ENCODE results near the gene BAZ1A. TPM values are rescaled to one million over a fixed set of nuclear protein-coding genes. Genes with fewer than 3 reads are reported as not detected.
A peak's percentile ranks its signal among the peaks of the same experiment; 100 is the strongest.

BAZ1A gene
- polyA plus RNA-seq, 2 of the 4 experiments (the other 2 are of a cell fraction): 32.9 to 38.2 TPM

DNA sequence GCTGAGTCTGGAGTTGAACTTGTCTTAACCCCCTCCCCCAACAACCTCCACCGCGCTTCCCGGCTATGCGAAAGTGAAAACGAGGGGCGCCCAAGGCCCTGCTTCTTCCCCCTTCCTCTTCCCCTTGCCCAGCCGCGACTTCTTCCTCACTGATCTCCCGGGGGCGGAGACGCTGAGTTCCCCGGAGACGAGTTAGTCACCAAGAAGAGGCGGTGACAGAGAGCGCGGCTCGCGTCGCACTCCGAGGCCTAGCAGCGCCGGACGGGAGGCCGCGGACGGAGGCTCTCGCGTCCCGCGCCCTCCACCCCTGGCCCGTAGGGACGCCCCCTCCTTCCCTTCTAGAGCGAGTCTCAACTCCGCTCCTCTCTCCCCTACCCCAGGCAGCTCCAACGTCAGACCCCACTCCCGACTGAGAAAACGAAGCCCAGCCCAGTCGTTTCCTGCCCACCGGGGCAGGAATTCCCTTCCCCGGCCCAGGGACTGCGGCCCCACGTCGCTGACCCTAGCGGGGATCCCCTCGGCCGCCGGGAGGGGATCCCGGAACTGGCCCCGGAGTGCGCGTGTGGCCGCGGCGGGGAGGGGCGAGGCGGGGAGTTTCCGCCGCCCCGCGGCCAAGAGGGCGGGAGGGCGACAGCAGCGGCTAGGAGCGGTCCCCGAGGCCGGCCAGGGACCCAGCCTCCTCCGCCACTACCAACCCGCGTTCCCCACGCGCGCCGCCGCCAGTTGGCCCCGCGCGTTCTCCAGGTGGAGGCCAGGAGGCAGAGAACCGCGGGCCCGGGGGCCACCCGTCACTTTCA, 1.4 kb downstream of the BAZ1A start:
- under 1% methylated on average over 53 of the region's 81 CpGs for WGBS (ENCODE audit: missing lambda C conversion rate)
- CTCF ChIA-PET: interaction anchor here (0.9 to 2.0 kb wide), 3 partner anchors 21 to 108 kb away, joined by 3 to 7 read pairs (median 5); no protein-coding TSS in a partner anchor
- POLR2A ChIA-PET: interaction anchor here (1.1 to 1.6 kb wide), 5 partner anchors 13 to 172 kb away, joined by 4 to 18 read pairs (median 5); partner anchors contain the start of genes FAM177A1 and SRP54
- no peak for TF ChIP-seq RCOR1 (IDR thresholded peaks at IDR 0.05; ENCODE audit: low read depth, low read length)
- TF ChIP-seq JUNB (IDR thresholded peaks at IDR 0.05): no peak
- no peak for TF ChIP-seq ZNF302 (CRISPR knock-in tag; IDR thresholded peaks at IDR 0.05)
- TF ChIP-seq, protein P1, sequence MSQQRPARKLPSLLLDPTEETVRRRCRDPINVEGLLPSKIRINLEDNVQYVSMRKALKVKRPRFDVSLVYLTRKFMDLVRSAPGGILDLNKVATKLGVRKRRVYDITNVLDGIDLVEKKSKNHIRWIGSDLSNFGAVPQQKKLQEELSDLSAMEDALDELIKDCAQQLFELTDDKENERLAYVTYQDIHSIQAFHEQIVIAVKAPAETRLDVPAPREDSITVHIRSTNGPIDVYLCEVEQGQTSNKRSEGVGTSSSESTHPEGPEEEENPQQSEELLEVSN (IDR thresholded peaks at IDR 0.05; ENCODE audit: borderline replicate concordance, low read depth): peak; percentile 66; the same call in 1 of the 2 replicates
- no peak for TF ChIP-seq MAFK (IDR thresholded peaks at IDR 0.05; ENCODE audit: partially characterized antibody)
- no peak for TF ChIP-seq EHF (CRISPR knock-in tag; IDR thresholded peaks at IDR 0.05)
- no peak for TF ChIP-seq NR3C1 (IDR thresholded peaks at IDR 0.05)
- TF ChIP-seq, protein P2, sequence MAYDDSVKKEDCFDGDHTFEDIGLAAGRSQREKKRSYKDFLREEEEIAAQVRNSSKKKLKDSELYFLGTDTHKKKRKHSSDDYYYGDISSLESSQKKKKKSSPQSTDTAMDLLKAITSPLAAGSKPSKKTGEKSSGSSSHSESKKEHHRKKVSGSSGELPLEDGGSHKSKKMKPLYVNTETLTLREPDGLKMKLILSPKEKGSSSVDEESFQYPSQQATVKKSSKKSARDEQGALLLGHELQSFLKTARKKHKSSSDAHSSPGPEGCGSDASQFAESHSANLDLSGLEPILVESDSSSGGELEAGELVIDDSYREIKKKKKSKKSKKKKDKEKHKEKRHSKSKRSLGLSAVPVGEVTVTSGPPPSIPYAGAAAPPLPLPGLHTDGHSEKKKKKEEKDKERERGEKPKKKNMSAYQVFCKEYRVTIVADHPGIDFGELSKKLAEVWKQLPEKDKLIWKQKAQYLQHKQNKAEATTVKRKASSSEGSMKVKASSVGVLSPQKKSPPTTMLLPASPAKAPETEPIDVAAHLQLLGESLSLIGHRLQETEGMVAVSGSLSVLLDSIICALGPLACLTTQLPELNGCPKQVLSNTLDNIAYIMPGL (CRISPR knock-in tag; IDR thresholded peaks at IDR 0.05; ENCODE audit: borderline replicate concordance): no peak
- no peak for TF ChIP-seq TP53 (CRISPR knock-in tag; IDR thresholded peaks at IDR 0.05)
- no peak for TF ChIP-seq ZSCAN20 (CRISPR knock-in tag; IDR thresholded peaks at IDR 0.05)
- TF ChIP-seq, protein P3, sequence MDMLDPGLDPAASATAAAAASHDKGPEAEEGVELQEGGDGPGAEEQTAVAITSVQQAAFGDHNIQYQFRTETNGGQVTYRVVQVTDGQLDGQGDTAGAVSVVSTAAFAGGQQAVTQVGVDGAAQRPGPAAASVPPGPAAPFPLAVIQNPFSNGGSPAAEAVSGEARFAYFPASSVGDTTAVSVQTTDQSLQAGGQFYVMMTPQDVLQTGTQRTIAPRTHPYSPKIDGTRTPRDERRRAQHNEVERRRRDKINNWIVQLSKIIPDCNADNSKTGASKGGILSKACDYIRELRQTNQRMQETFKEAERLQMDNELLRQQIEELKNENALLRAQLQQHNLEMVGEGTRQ (IDR thresholded peaks at IDR 0.05): no peak
- TF ChIP-seq ZC3H11A (IDR thresholded peaks at IDR 0.05): no peak
- TF ChIP-seq FOSB (CRISPR knock-in tag; IDR thresholded peaks at IDR 0.05): no peak
- no peak; the same call in 1 of the 2 replicates for TF ChIP-seq MYC (IDR thresholded peaks at IDR 0.05; ENCODE audit: borderline replicate concordance, low read length)
- TF ChIP-seq TFCP2L1 (CRISPR knock-in tag; IDR thresholded peaks at IDR 0.05): no peak
- no peak for TF ChIP-seq BHLHE40 (IDR thresholded peaks at IDR 0.05; ENCODE audit: low read depth, low read length)
- TF ChIP-seq RNF2 (IDR thresholded peaks at IDR 0.05; ENCODE audit: borderline replicate concordance, low read depth): peak; percentile 63; the same call in 1 of the 2 replicates
- no peak for TF ChIP-seq POLR2AphosphoS2 (conservative IDR thresholded peaks at IDR 0.05; ENCODE audit: low read length)
- TF ChIP-seq POLR2A (IDR thresholded peaks at IDR 0.05; ENCODE audit: low read length): peak; percentile 36
- no peak for TF ChIP-seq HDAC2 (IDR thresholded peaks at IDR 0.05)
- TF ChIP-seq, protein P4, sequence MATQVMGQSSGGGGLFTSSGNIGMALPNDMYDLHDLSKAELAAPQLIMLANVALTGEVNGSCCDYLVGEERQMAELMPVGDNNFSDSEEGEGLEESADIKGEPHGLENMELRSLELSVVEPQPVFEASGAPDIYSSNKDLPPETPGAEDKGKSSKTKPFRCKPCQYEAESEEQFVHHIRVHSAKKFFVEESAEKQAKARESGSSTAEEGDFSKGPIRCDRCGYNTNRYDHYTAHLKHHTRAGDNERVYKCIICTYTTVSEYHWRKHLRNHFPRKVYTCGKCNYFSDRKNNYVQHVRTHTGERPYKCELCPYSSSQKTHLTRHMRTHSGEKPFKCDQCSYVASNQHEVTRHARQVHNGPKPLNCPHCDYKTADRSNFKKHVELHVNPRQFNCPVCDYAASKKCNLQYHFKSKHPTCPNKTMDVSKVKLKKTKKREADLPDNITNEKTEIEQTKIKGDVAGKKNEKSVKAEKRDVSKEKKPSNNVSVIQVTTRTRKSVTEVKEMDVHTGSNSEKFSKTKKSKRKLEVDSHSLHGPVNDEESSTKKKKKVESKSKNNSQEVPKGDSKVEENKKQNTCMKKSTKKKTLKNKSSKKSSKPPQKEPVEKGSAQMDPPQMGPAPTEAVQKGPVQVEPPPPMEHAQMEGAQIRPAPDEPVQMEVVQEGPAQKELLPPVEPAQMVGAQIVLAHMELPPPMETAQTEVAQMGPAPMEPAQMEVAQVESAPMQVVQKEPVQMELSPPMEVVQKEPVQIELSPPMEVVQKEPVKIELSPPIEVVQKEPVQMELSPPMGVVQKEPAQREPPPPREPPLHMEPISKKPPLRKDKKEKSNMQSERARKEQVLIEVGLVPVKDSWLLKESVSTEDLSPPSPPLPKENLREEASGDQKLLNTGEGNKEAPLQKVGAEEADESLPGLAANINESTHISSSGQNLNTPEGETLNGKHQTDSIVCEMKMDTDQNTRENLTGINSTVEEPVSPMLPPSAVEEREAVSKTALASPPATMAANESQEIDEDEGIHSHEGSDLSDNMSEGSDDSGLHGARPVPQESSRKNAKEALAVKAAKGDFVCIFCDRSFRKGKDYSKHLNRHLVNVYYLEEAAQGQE (IDR thresholded peaks at IDR 0.05): no peak
- TF ChIP-seq JUN (IDR thresholded peaks at IDR 0.05): peak; percentile 11 to 45; a peak in 3 of 5 replicates
- TF ChIP-seq PHF8 (IDR thresholded peaks at IDR 0.05; ENCODE audit: borderline replicate concordance, low read depth): peak; percentile 78
- TF ChIP-seq NPAS2 (CRISPR knock-in tag; IDR thresholded peaks at IDR 0.05; ENCODE audit: borderline replicate concordance): no peak
- no peak for TF ChIP-seq CBX8 (IDR thresholded peaks at IDR 0.05)
- TF ChIP-seq KDM1A (IDR thresholded peaks at IDR 0.05; ENCODE audit: low read depth): no peak
- TF ChIP-seq FOSL2 (IDR thresholded peaks at IDR 0.05): no peak
- peak; percentile 22; the same call in 1 of the 2 replicates for TF ChIP-seq FOSL2 (CRISPR knock-in tag; IDR thresholded peaks at IDR 0.05)
- TF ChIP-seq FOXS1 (CRISPR knock-in tag; IDR thresholded peaks at IDR 0.05): no peak
- TF ChIP-seq RFX5 (IDR thresholded peaks at IDR 0.05): no peak
- TF ChIP-seq, protein P5, sequence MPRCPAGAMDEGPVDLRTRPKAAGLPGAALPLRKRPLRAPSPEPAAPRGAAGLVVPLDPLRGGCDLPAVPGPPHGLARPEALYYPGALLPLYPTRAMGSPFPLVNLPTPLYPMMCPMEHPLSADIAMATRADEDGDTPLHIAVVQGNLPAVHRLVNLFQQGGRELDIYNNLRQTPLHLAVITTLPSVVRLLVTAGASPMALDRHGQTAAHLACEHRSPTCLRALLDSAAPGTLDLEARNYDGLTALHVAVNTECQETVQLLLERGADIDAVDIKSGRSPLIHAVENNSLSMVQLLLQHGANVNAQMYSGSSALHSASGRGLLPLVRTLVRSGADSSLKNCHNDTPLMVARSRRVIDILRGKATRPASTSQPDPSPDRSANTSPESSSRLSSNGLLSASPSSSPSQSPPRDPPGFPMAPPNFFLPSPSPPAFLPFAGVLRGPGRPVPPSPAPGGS (IDR thresholded peaks at IDR 0.05): 0 out of 3 replicates have a peak, but pooled peaks have one; percentile 55
- no peak for TF ChIP-seq HOXB13 (CRISPR knock-in tag; IDR thresholded peaks at IDR 0.05; ENCODE audit: low read depth)
- no peak for TF ChIP-seq ZFP36 (IDR thresholded peaks at IDR 0.05; ENCODE audit: borderline replicate concordance, partially characterized antibody)
- TF ChIP-seq KDM5A (IDR thresholded peaks at IDR 0.05): no peak
- no peak for TF ChIP-seq SMC3 (IDR thresholded peaks at IDR 0.05)

More for the DNA sequence above, 1.4 kb downstream of the BAZ1A start:
- Histone ChIP-seq H3K4me2 (peak overlapping the region; percentile 77), H3K4me1 (peaks cover 15% of the 10 kb centered on the region), H3K4me3 (peak overlapping the region; percentile 90), H3K9me3 (no peaks in the 10 kb centered on the region), H3K27ac (peak overlapping the region; percentile 94 to 95)
- FAIRE-seq (no peak), ATAC-seq (peak; percentile 71 to 77), DNase-seq (ENCODE audit: low read depth in 1 of 2, low spot score in 1 of 2) (peak; percentile 29 to 81)
